ENCODE measurements around the gene RALGAPA2.

RALGAPA2 gene

GRCh38 chr20:20755231-20755630 lies 42.8 kb upstream of the RALGAPA2 start:
- H2AFZ ChIP-seq (ENCODE audit: low read depth, low read length, severe bottlenecking), result no peak overlapping the region
- TF ChIP-seq EZH2phosphoT487 (conservative IDR thresholded peaks at IDR 0.05; ENCODE audit: low read length), result no peak
- no peaks in the 10 kb centered on the region for H3K36me3 ChIP-seq (ENCODE audit: low read length)
- no peaks in the 10 kb centered on the region for H3K9me2 ChIP-seq (replicated peaks; ENCODE audit: insufficient read depth, low read length)
- no peaks in the 10 kb centered on the region for H3K9me3 ChIP-seq (ENCODE audit: insufficient read depth, low read length)
- H3K9ac ChIP-seq (ENCODE audit: low read length), result no peak overlapping the region
- H3K79me2 ChIP-seq (ENCODE audit: insufficient read depth, low read length), result no peaks in the 10 kb centered on the region
- H4K20me1 ChIP-seq (ENCODE audit: low read depth, low read length), result no peaks in the 10 kb centered on the region
- H3K4me3 ChIP-seq (ENCODE audit: insufficient read depth, low read length, poor library complexity, severe bottlenecking), result no peak overlapping the region
- no peak overlapping the region for H3K4me2 ChIP-seq (ENCODE audit: low read depth, low read length, poor library complexity, severe bottlenecking)
- H3K27me3 ChIP-seq (ENCODE audit: low read length), result no peaks in the 10 kb centered on the region
- no peak overlapping the region for H3K27ac ChIP-seq (ENCODE audit: low read depth, low read length)
- H3F3A ChIP-seq (ENCODE audit: insufficient read depth), result no peaks in the 10 kb centered on the region

DNA sequence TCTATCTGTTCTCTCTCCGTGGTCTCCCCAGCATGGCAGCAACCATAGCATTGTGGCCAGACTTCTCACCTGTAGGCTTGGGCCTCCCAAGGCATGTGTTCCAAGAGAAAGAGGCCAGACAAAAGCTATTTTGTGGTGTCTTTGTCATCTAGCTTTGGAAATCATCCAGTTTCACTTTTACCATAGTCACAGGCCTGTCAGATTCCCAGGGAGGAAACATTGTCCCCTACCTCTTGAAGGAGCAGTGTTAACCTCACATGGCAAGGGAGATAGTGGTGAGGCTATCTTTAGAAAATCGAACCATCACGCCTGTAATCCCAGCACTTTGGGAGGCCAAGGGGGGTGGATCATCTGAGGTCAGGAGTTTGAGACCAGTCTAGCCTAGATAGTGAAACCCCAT lies 42.3 kb upstream of the RALGAPA2 start:
- Histone ChIP-seq H4K20me1 (ENCODE audit: low read depth, low read length) (no peaks in the 10 kb centered on the region), H3K27ac (ENCODE audit: low read depth, low read length) (no peak overlapping the region), H3K36me3 (ENCODE audit: low read length) (no peaks in the 10 kb centered on the region), H3K27me3 (ENCODE audit: low read length) (no peaks in the 10 kb centered on the region), H3K9me3 (ENCODE audit: insufficient read depth, low read length) (no peaks in the 10 kb centered on the region), H3K4me2 (ENCODE audit: low read depth, low read length, poor library complexity, severe bottlenecking) (no peak overlapping the region), H3K4me3 (ENCODE audit: insufficient read depth, low read length, poor library complexity, severe bottlenecking) (no peak overlapping the region), H3K79me2 (ENCODE audit: insufficient read depth, low read length) (no peaks in the 10 kb centered on the region), H2AFZ (ENCODE audit: low read depth, low read length, severe bottlenecking) (no peak overlapping the region), H3K9ac (ENCODE audit: low read length) (no peak overlapping the region), H3K9me2 (replicated peaks; ENCODE audit: insufficient read depth, low read length) (no peaks in the 10 kb centered on the region), H3F3A (ENCODE audit: insufficient read depth) (no peaks in the 10 kb centered on the region)
- TF ChIP-seq, protein P1, sequence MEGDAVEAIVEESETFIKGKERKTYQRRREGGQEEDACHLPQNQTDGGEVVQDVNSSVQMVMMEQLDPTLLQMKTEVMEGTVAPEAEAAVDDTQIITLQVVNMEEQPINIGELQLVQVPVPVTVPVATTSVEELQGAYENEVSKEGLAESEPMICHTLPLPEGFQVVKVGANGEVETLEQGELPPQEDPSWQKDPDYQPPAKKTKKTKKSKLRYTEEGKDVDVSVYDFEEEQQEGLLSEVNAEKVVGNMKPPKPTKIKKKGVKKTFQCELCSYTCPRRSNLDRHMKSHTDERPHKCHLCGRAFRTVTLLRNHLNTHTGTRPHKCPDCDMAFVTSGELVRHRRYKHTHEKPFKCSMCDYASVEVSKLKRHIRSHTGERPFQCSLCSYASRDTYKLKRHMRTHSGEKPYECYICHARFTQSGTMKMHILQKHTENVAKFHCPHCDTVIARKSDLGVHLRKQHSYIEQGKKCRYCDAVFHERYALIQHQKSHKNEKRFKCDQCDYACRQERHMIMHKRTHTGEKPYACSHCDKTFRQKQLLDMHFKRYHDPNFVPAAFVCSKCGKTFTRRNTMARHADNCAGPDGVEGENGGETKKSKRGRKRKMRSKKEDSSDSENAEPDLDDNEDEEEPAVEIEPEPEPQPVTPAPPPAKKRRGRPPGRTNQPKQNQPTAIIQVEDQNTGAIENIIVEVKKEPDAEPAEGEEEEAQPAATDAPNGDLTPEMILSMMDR (IDR thresholded peaks at IDR 0.05; ENCODE audit: insufficient read depth, low read length, poor library complexity, severe bottlenecking), result no peak
- no peak for TF ChIP-seq EZH2phosphoT487 (conservative IDR thresholded peaks at IDR 0.05; ENCODE audit: low read length)

DNA sequence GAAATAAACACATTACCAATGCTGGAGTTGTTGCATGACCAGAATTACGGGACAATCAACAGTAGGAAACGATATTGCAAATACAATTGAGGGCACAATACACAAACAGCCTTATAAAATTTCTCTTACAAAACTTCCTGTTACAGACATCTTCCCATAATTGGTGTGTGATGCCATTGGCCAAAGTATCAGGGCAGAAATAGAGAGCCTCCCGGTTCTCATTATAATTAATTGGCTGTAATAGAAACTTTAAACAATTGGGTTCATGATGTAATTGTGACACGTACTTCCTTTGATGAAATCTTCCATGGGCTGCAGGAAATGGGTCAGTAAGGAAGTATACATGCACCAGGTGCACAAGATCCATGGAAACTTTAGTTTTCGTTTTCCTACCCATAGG lies 40.3 kb upstream of the RALGAPA2 start:
- H3K79me2 ChIP-seq (ENCODE audit: insufficient read depth, low read length), result no peaks in the 10 kb centered on the region
- no peaks in the 10 kb centered on the region for H3K9me2 ChIP-seq (replicated peaks; ENCODE audit: insufficient read depth, low read length)
- TF ChIP-seq, protein P1 (IDR thresholded peaks at IDR 0.05; ENCODE audit: insufficient read depth, low read length, poor library complexity, severe bottlenecking), result no peak
- no peak for TF ChIP-seq EZH2phosphoT487 (conservative IDR thresholded peaks at IDR 0.05; ENCODE audit: low read length)
- no peaks in the 10 kb centered on the region for H3K27me3 ChIP-seq (ENCODE audit: low read length)
- H3K9ac ChIP-seq (ENCODE audit: low read length), result no peak overlapping the region
- no peak overlapping the region for H3K27ac ChIP-seq (ENCODE audit: low read depth, low read length)
- H3F3A ChIP-seq (ENCODE audit: insufficient read depth), result no peaks in the 10 kb centered on the region
- H2AFZ ChIP-seq (ENCODE audit: low read depth, low read length, severe bottlenecking), result no peak overlapping the region
- no peak overlapping the region for H3K4me2 ChIP-seq (ENCODE audit: low read depth, low read length, poor library complexity, severe bottlenecking)
- H3K9me3 ChIP-seq (ENCODE audit: insufficient read depth, low read length), result no peaks in the 10 kb centered on the region; the same call in 1 of the 2 replicates
- H3K4me3 ChIP-seq (ENCODE audit: insufficient read depth, low read length, poor library complexity, severe bottlenecking), result no peak overlapping the region
- H4K20me1 ChIP-seq (ENCODE audit: low read depth, low read length), result no peaks in the 10 kb centered on the region
- no peaks in the 10 kb centered on the region for H3K36me3 ChIP-seq (ENCODE audit: low read length)

GRCh38 chr20:20747298-20747697 lies 34.9 kb upstream of the RALGAPA2 start:
- TF ChIP-seq EZH2phosphoT487 (conservative IDR thresholded peaks at IDR 0.05; ENCODE audit: low read length), result no peak
- TF ChIP-seq, protein P1 (IDR thresholded peaks at IDR 0.05; ENCODE audit: insufficient read depth, low read length, poor library complexity, severe bottlenecking), result no peak
- Histone ChIP-seq H3K9ac (ENCODE audit: low read length) (no peak overlapping the region), H3K79me2 (ENCODE audit: insufficient read depth, low read length) (no peaks in the 10 kb centered on the region), H2AFZ (ENCODE audit: low read depth, low read length, severe bottlenecking) (no peak overlapping the region), H4K20me1 (ENCODE audit: low read depth, low read length) (no peaks in the 10 kb centered on the region), H3K27me3 (ENCODE audit: low read length) (no peaks in the 10 kb centered on the region), H3K27ac (ENCODE audit: low read depth, low read length) (no peak overlapping the region), H3K36me3 (ENCODE audit: low read length) (no peaks in the 10 kb centered on the region), H3K4me3 (ENCODE audit: insufficient read depth, low read length, poor library complexity, severe bottlenecking) (no peak overlapping the region), H3F3A (ENCODE audit: insufficient read depth) (no peaks in the 10 kb centered on the region), H3K9me2 (replicated peaks; ENCODE audit: insufficient read depth, low read length) (no peaks in the 10 kb centered on the region), H3K4me2 (ENCODE audit: low read depth, low read length, poor library complexity, severe bottlenecking) (no peak overlapping the region), H3K9me3 (ENCODE audit: insufficient read depth, low read length) (no peaks in the 10 kb centered on the region; the same call in 1 of the 2 replicates)
